Progenitor cell of endocrine pancreas (in vitro differentiated cells): ENCODE data around the gene FHDC1. TPM values are rescaled to one million over a fixed set of nuclear protein-coding genes. Genes with fewer than 3 reads are reported as not detected.

Source experiments
- DNase-seq: peaks from one replicate; pipeline ENCODE4 v3.0.0; 2021; ENCODE audit warnings: low spot score; ENCODE audit not compliant: unreplicated experiment
- H3K27ac Mint-ChIP-seq: 2 replicates; pipeline ENCODE4 v1.8.0; 2021; ENCODE audit warnings: mild to moderate bottlenecking, moderate library complexity, mixed read lengths
- H3K27me3 Mint-ChIP-seq: 2 replicates; pipeline ENCODE4 v1.8.0; 2021; ENCODE audit warnings: mixed read lengths
- H3K36me3 Mint-ChIP-seq: 2 replicates; pipeline ENCODE4 v1.8.0; 2022; ENCODE audit warnings: mixed read lengths; ENCODE audit not compliant: insufficient read depth
- H3K4me1 Mint-ChIP-seq: 2 replicates; pipeline ENCODE4 v1.8.0; 2021; ENCODE audit warnings: low read depth, mixed read lengths
- H3K4me3 Mint-ChIP-seq: 2 replicates; pipeline ENCODE4 v1.8.0; 2021; ENCODE audit warnings: low read depth, mild to moderate bottlenecking, moderate library complexity, mixed read lengths
- H3K9me3 Mint-ChIP-seq: 2 replicates; pipeline ENCODE4 v1.8.0; 2021; ENCODE audit warnings: low read depth, mixed read lengths
- total RNA-seq: library from RNA; stranded (reverse); gene quantifications from 2 replicates; pipeline ENCODE4 v1.2.1, GENCODE V29; 2021
- TF ChIP-seq, protein P1 (sequence below): fragments of 200-600 bp; sonication (generic); IDR thresholded peaks from one replicate; pipeline ENCODE4 v1.5.0; 2021; ENCODE audit warnings: antibody characterized with exemption, mild to moderate bottlenecking; ENCODE audit not compliant: unreplicated experiment

The FHDC1 gene
- total RNA-seq, 1 donor from 2014 or later, result 11.6 TPM

DNA sequence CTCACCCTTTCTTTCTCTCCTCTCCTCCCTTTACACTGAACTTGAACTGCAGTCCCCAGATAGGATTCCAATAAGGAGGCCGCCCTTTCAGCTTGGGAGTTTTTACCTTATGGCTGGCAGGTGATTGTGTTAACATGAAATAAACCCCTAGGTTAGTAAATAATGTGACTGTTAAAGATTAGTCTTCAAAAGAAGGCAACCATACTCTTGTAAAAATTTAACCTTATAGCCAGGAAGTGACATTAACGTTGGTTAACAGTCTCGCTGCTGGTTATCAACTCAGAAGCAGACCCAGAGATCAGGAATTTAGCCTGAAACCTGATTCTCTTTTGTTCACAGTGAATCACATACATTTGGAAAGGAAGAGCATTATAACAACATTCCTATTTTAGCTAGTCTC lies 15.2 kb downstream of the FHDC1 start:
- peaks cover 6% of the 10 kb centered on the region for H3K27me3 Mint-ChIP-seq
- no peaks in the 10 kb centered on the region for H3K9me3 Mint-ChIP-seq
- H3K36me3 Mint-ChIP-seq, result peaks cover 17% of the 10 kb centered on the region
- peaks cover 36% of the 10 kb centered on the region for H3K4me1 Mint-ChIP-seq
- TF ChIP-seq, protein P1, sequence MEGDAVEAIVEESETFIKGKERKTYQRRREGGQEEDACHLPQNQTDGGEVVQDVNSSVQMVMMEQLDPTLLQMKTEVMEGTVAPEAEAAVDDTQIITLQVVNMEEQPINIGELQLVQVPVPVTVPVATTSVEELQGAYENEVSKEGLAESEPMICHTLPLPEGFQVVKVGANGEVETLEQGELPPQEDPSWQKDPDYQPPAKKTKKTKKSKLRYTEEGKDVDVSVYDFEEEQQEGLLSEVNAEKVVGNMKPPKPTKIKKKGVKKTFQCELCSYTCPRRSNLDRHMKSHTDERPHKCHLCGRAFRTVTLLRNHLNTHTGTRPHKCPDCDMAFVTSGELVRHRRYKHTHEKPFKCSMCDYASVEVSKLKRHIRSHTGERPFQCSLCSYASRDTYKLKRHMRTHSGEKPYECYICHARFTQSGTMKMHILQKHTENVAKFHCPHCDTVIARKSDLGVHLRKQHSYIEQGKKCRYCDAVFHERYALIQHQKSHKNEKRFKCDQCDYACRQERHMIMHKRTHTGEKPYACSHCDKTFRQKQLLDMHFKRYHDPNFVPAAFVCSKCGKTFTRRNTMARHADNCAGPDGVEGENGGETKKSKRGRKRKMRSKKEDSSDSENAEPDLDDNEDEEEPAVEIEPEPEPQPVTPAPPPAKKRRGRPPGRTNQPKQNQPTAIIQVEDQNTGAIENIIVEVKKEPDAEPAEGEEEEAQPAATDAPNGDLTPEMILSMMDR, result no peak
- DNase-seq, result no peak
- H3K4me3 Mint-ChIP-seq, result peak overlapping the region; percentile 55
- H3K27ac Mint-ChIP-seq, result peak overlapping the region; percentile 85

DNA sequence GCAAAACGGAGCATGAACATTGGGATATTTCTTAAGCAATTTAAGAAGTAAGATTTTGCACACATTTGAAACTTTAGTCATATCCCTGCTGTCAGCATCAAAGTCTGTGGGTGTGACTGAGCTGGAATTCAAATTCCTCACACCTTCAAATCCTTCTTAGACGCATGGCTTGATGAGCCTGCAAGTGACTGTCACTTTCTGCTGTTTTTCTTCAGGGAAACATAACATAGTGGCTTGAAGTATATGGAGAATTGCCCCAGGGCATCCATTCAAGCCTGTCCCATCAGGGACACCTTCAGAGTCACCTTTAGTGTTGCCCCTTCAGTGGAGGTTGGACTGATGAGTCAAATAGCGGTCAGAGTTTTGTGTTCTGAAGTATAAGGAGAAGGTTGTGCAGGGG lies 17.4 kb downstream of the FHDC1 start:
- peaks cover 57% of the 10 kb centered on the region for H3K4me1 Mint-ChIP-seq
- H3K4me3 Mint-ChIP-seq, result no peak overlapping the region
- DNase-seq, result no peak
- H3K27me3 Mint-ChIP-seq, result peaks cover 6% of the 10 kb centered on the region
- H3K27ac Mint-ChIP-seq, result no peak overlapping the region
- H3K36me3 Mint-ChIP-seq, result peaks cover 13% of the 10 kb centered on the region
- no peaks in the 10 kb centered on the region for H3K9me3 Mint-ChIP-seq
- TF ChIP-seq, protein P1, result no peak

DNA sequence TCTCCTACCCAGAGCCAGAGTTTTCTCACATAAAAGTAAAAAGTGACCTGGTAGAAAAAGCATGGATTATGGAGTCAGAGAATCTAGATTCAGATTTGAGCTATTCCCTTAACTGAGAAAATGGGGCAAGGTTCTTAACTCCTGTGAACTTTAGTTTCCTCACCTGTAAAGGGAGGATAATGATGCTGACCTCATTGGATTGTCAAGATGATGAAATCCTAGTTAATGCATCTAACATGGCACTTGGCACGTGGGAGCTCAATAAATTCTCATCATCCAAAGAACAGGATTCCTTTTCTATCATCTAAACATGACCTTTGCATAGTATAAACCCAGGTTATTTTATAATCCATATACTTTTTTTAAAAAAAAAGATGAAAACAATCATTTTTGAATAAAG lies 18.6 kb downstream of the FHDC1 start:
- H3K27me3 Mint-ChIP-seq, result peaks cover 6% of the 10 kb centered on the region
- peaks cover 55% of the 10 kb centered on the region for H3K4me1 Mint-ChIP-seq
- TF ChIP-seq, protein P1, result no peak
- no peak overlapping the region for H3K4me3 Mint-ChIP-seq
- DNase-seq, result no peak
- peaks cover 13% of the 10 kb centered on the region for H3K36me3 Mint-ChIP-seq
- H3K27ac Mint-ChIP-seq, result no peak overlapping the region
- H3K9me3 Mint-ChIP-seq, result no peaks in the 10 kb centered on the region

DNA sequence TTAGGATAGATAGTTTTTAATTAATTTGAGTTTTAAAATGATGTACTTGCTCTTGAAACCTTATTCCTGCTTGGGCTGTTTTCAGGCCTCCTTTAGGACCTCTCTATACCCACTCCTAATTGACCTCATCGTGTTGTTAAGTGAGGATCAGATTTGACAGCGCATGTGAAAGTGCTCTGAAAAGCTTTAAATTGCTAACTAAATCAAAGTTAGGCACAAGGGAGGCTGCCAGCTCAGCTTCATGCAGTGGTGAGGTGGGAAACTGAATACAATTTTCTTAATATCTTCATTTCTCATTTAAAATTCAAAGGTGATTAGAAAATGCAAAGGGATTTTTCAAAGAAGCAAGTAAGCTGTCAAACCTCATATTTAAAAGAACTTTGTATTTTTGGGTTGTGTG lies 20.0 kb downstream of the FHDC1 start:
- TF ChIP-seq, protein P1, result no peak
- no peak overlapping the region for H3K4me3 Mint-ChIP-seq
- peaks cover 17% of the 10 kb centered on the region for H3K36me3 Mint-ChIP-seq
- H3K27me3 Mint-ChIP-seq, result peaks cover 6% of the 10 kb centered on the region
- no peak for DNase-seq
- H3K27ac Mint-ChIP-seq, result no peak overlapping the region
- peaks cover 41% of the 10 kb centered on the region for H3K4me1 Mint-ChIP-seq
- H3K9me3 Mint-ChIP-seq, result no peaks in the 10 kb centered on the region

DNA sequence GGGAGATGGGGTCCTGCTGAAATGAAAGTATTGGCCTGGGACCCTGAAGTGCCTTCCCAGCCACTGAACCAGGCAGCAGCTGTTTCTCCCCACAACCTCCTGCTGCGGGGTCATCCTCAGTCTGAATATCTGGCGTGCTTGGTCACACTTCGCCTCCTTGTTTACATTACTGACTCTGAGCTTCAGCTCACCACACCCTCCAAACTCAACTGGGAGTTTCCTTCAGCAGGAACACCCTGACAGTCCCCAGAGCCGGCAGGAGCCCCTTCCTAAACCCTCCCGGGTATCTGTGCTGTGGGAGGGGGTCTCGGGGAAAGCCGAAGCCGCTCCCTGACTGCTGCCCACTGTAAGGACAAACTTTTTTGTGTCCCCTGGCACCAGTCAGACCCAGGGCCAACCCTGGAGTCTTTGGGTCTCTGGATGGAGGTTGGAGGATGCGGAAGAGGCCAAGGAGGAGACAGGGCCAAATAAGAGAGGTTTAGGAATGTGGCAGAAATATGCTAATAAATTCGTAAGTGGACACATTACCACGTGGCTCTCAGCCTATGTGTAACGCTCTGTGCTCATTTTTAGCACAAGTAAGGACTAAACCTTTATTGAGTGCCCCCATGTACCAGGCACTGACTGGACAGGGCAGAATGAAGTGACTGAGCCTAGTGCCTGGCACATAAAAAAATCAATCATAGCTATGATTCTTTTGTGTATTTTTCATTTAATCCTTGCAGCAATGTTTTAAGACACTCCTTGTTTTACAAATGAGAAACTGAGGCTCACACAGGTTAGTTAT lies 20.7 kb downstream of the FHDC1 start:
- H3K4me1 Mint-ChIP-seq, result peaks cover 34% of the 10 kb centered on the region

More for the DNA sequence above, 20.7 kb downstream of the FHDC1 start:
- DNase-seq, result no peak
- TF ChIP-seq, protein P1, result no peak
- Mint-ChIP-seq H3K4me3 (no peak overlapping the region), H3K27ac (peak overlapping the region; percentile 74), H3K27me3 (peaks cover 6% of the 10 kb centered on the region), H3K36me3 (peaks cover 19% of the 10 kb centered on the region), H3K9me3 (no peaks in the 10 kb centered on the region)
